Measurements from ENCODE around the gene PTPRJ. TPM values are rescaled to one million over a fixed set of nuclear protein-coding genes. Genes with fewer than 3 reads are reported as not detected.
"Not testable (repeated sequence)": the region's sequence is repeated elsewhere in the genome, so short reads cannot be mapped to it uniquely, and the experiment has no call there.

The PTPRJ gene
- total RNA-seq, 6 experiments from 2014 or later, result 15.7 to 20.8 (median 19.2) TPM

GRCh38 chr11:47941907-47942558, 38.3 kb upstream of the PTPRJ start:
- H3K4me3 Mint-ChIP-seq, result no peak overlapping the region

DNA sequence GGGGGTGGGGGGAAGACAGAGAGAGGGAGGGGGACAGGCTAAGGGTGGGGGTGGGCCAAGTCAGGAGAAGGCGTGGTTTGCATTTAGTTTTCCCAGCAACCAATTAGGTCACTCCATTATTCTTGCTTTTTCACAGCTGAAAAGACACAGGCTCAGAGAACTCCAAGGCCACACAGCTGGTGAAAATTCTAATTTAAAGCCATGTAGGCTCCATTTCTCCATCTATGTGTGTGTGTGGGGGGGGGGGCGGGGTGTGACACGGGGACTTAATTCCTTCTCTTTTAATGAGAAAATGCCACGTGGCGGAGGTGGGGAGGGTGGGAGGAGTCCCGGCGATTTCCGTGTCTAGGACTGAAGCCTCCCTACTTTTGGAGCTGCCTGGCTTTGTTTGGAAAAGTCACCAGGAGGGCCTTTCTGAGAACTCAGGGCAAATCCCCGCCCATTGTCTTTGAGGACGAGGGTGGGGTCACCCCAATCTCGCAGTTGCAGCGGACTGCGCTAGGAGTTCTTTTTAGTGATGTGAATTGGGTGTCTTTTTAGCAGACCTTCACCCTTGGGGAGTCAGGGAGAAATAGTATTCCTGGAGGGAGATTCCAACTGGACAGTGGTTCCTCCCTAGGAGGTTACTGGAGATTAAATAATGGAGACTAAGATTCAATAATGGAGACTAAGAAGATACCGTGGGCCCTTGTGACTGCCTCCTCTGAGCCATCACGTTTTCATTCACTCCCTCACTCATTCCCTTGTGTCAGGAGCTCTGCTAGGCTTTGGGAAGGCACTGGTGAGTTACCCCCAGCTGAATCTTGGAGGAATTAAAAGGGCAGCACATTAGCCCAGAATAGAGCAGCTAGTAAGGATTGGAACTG, 36.4 kb upstream of the PTPRJ start:
- Mint-ChIP-seq H3K4me1 (ENCODE audit: low read depth) (peaks cover 58% of the 10 kb centered on the region), H3K9me3 (no peaks in the 10 kb centered on the region), H3K27me3 (ENCODE audit: insufficient read depth) (peaks cover 3% of the 10 kb centered on the region), H3K27ac (peak overlapping the region; percentile 54; the same call in 1 of the 2 replicates), H3K36me3 (ENCODE audit: low read depth) (no peaks in the 10 kb centered on the region), H3K4me3 (no peak overlapping the region)
- no peak for DNase-seq
- no peak for TF ChIP-seq CTCF (IDR thresholded peaks at IDR 0.05)

More at GRCh38 chr11:47941907-47942558, 38.3 kb upstream of the PTPRJ start:
- no peak for TF ChIP-seq CTCF (IDR thresholded peaks at IDR 0.05)
- Mint-ChIP-seq H3K27me3 (ENCODE audit: insufficient read depth) (no peaks in the 10 kb centered on the region; the same call in 1 of the 2 replicates), H3K27ac (no peak overlapping the region), H3K9me3 (no peaks in the 10 kb centered on the region), H3K4me1 (ENCODE audit: low read depth) (peaks cover 62% of the 10 kb centered on the region), H3K36me3 (ENCODE audit: low read depth) (no peaks in the 10 kb centered on the region)
- DNase-seq, result no peak

GRCh38 chr11:47944632-47945031, 35.7 kb upstream of the PTPRJ start:
- Mint-ChIP-seq H3K27me3 (ENCODE audit: insufficient read depth) (peaks cover 4% of the 10 kb centered on the region), H3K27ac (0 out of 2 replicates have a peak overlapping the region, but pooled peaks have one; percentile 54), H3K4me3 (no peak overlapping the region), H3K36me3 (ENCODE audit: low read depth) (no peaks in the 10 kb centered on the region), H3K4me1 (ENCODE audit: low read depth) (peaks cover 51% of the 10 kb centered on the region), H3K9me3 (no peaks in the 10 kb centered on the region)
- DNase-seq, result no peak
- TF ChIP-seq CTCF (IDR thresholded peaks at IDR 0.05), result no peak

DNA sequence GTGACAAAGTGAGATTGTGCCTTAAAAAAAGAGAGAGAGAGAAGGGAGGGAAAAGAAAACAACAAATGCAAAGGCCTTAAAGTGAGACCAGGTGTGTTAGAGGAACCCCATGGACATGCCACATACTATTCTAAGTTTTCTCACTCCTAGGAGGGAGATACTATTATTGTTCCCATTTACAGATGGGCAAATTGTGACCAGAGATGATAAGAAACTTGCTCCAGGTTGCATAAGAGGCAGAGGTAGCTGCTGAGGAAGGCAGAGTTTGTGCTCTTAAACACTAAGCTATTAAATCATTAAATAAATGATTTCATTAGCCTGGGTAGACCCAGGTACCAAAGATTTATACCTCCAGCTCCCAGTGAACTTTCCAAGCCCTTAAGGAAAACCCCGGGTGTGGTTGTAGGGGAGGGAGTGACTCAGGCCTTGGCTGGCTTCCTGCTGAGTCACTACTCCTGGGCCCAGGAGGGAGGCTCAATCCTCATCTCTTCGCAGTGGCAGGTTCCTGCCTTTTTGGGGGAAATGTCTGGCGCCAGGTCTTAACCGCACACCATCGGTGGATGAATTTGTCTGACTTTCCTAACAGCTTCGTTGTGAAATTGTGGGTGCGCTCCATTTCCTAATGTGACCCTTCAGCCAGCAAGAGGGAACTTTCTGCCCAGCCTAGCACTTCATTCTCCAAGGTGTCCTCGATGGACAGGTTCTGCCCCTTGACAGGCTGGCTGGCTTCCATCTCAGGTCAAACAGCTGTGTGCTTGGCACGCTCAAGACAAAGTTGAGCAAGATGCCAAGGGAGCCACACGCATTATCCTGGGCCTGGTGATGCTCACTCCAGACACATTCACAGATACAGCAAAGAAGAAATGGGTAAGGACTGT, 33.4 kb upstream of the PTPRJ start:
- peak; percentile 91 for DNase-seq
- Mint-ChIP-seq H3K4me3 (peak overlapping the region; percentile 31; the same call in 1 of the 2 replicates), H3K36me3 (ENCODE audit: low read depth) (no peaks in the 10 kb centered on the region), H3K9me3 (no peaks in the 10 kb centered on the region), H3K4me1 (ENCODE audit: low read depth) (peaks cover 47% of the 10 kb centered on the region), H3K27me3 (ENCODE audit: insufficient read depth) (peaks cover 4% of the 10 kb centered on the region), H3K27ac (peak overlapping the region; percentile 83)
- no peak for TF ChIP-seq CTCF (IDR thresholded peaks at IDR 0.05)

GRCh38 chr11:47948137-47948536, 32.2 kb upstream of the PTPRJ start:
- no peak for DNase-seq
- Mint-ChIP-seq H3K9me3 (no peaks in the 10 kb centered on the region), H3K27me3 (ENCODE audit: insufficient read depth) (peaks cover 4% of the 10 kb centered on the region), H3K4me3 (no peak overlapping the region), H3K36me3 (ENCODE audit: low read depth) (no peaks in the 10 kb centered on the region), H3K27ac (no peak overlapping the region), H3K4me1 (ENCODE audit: low read depth) (peaks cover 47% of the 10 kb centered on the region)
- TF ChIP-seq CTCF (IDR thresholded peaks at IDR 0.05), result no peak

GRCh38 chr11:47949001-47949675, 31.2 kb upstream of the PTPRJ start:
- H3K27ac Mint-ChIP-seq; DNase-seq; H3K27me3 Mint-ChIP-seq (ENCODE audit: insufficient read depth); H3K9me3 Mint-ChIP-seq; H3K36me3 Mint-ChIP-seq (ENCODE audit: low read depth); H3K4me3 Mint-ChIP-seq: not testable (repeated sequence)
- H3K4me1 Mint-ChIP-seq (ENCODE audit: low read depth), result peaks cover 44% of the 10 kb centered on the region

Measured in HFFc6 (cell line).